ENCODE data around the gene ARHGAP18.
A peak's percentile ranks its signal among the peaks of the same experiment; 100 is the strongest.

Gene ARHGAP18

GRCh38 chr6:129709769-129710449, at the start of gene ARHGAP18:
TSS of gene ARHGAP18 (minus strand) at chr6:129710177. CDS start at chr6:129710136, 41 bp downstream.
- peak; percentile 48 to 59 for DNase-seq (ENCODE audit: low read depth in 2 of 2)

GRCh38 chr6:129755787-129756186, 45.8 kb upstream of the ARHGAP18 start:
- DNase-seq (ENCODE audit: low read depth in 2 of 2), result no peak

GRCh38 chr6:129754750-129755149, 44.8 kb upstream of the ARHGAP18 start:
- no peak for DNase-seq (ENCODE audit: low read depth in 2 of 2)

GRCh38 chr6:129753422-129753821, 43.4 kb upstream of the ARHGAP18 start:
- no peak for DNase-seq (ENCODE audit: low read depth in 2 of 2)

- DNase-seq (ENCODE audit: low read depth in 2 of 2), result no peak
These were observed 41.4 kb upstream of the ARHGAP18 start for GRCh38 chr6:129751384-129751783.

- no peak for DNase-seq (ENCODE audit: low read depth in 2 of 2)
These were observed 40.4 kb upstream of the ARHGAP18 start for GRCh38 chr6:129750360-129750759.

GRCh38 chr6:129749749-129750120, 39.8 kb upstream of the ARHGAP18 start:
- no peak for DNase-seq (ENCODE audit: low read depth in 2 of 2)

GRCh38 chr6:129748901-129749748, 39.1 kb upstream of the ARHGAP18 start:
- DNase-seq (ENCODE audit: low read depth in 2 of 2), result no peak

GRCh38 chr6:129748212-129748900, 38.4 kb upstream of the ARHGAP18 start:
- DNase-seq (ENCODE audit: low read depth in 2 of 2), result peak; percentile 42 to 43

GRCh38 chr6:129747588-129748112, 37.7 kb upstream of the ARHGAP18 start:
- DNase-seq (ENCODE audit: low read depth in 2 of 2), result no peak

GRCh38 chr6:129744880-129745237, 34.9 kb upstream of the ARHGAP18 start:
- DNase-seq (ENCODE audit: low read depth in 2 of 2), result no peak

- DNase-seq (ENCODE audit: low read depth in 2 of 2), result no peak
These were observed 34.4 kb upstream of the ARHGAP18 start for GRCh38 chr6:129744201-129744879.

GRCh38 chr6:129740013-129740412, 30.0 kb upstream of the ARHGAP18 start:
- no peak for DNase-seq (ENCODE audit: low read depth in 2 of 2)

GRCh38 chr6:129736105-129736504, 26.1 kb upstream of the ARHGAP18 start:
- DNase-seq (ENCODE audit: low read depth in 2 of 2), result no peak

- DNase-seq (ENCODE audit: low read depth in 2 of 2), result no peak
These were observed 23.3 kb upstream of the ARHGAP18 start for GRCh38 chr6:129733290-129733689.

GRCh38 chr6:129732542-129732941, 22.6 kb upstream of the ARHGAP18 start:
- no peak for DNase-seq (ENCODE audit: low read depth in 2 of 2)

- no peak for DNase-seq (ENCODE audit: low read depth in 2 of 2)
These were observed 22.1 kb upstream of the ARHGAP18 start for GRCh38 chr6:129732034-129732433.

- no peak for DNase-seq (ENCODE audit: low read depth in 2 of 2)
These were observed 21.5 kb upstream of the ARHGAP18 start for GRCh38 chr6:129731428-129731827.

- no peak for DNase-seq (ENCODE audit: low read depth in 2 of 2)
These were observed 20.6 kb upstream of the ARHGAP18 start for GRCh38 chr6:129730477-129731165.

- DNase-seq (ENCODE audit: low read depth in 2 of 2), result no peak
These were observed 16.7 kb upstream of the ARHGAP18 start for GRCh38 chr6:129726650-129727049.

GRCh38 chr6:129725341-129725740, 15.4 kb upstream of the ARHGAP18 start:
- no peak for DNase-seq (ENCODE audit: low read depth in 2 of 2)

Data from stimulated activated CD8-positive, alpha-beta memory T cell treated with anti-CD3 and anti-CD28 coated beads, Interleukin-7, amount 100 ng/mL, for 4 hours (primary cell).